SH-SY5Y (cell line): ENCODE measurements around the gene TBX6.

Experiments
- GATA2 ChIP-seq: IDR thresholded peaks from 2 replicates; pipeline ENCODE4 v1.6.1; 2011; ENCODE audit warnings: mild to moderate bottlenecking, low read depth, low read length
- GATA3 ChIP-seq: IDR thresholded peaks from 2 replicates; pipeline ENCODE4 v1.6.1; 2011; ENCODE audit warnings: low read depth, mild to moderate bottlenecking, low read length, moderate library complexity

TBX6 gene

DNA sequence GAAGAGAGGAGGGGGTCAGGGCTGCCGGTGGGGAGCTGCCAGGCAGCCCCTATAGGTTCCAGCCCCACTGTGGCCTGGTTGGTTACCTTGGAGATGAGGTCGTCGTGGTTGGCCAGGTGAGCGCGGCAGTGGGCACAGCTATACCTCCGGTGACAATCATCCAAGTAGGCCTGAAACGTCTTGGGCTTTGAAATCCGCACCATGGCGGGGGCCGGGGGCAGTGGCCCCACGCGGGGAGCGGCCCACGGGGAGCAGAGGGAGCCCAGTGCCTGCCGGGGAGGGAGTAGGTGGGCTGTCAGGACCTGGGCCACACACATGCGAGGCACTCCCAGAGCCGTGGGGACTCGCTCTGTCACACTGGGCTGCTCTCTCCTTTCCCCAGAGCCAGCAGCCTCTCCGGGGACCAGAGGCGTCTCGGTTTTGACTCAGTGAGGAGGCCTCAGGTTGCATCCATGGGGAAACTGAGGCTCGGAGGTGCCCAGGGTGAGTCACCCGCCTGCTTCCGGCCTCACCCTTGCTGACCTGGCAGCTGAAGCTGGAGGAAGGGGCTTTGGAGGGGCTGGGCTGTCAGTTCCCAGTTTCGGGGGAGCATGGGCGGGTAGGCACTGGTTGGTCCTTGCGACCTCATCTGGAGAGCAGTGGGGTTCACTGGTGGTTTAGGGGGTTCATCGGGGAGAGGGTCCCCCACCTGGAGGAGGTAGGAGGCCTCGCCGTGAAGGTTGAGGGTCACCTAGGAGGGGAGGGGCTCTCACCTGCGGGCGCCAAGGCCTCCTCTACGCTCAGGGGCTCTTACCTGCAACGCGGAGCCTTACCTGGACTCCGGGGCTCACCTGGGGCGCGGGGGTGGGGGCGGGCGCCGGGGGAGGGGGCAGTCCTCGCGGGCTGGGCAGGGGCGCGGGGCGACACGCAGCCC is 3.7 kb upstream of the TBX6 start:
- TF ChIP-seq GATA2: no peak
- TF ChIP-seq GATA3: no peak

GRCh38 chr16:30094541-30095165 is 2.9 kb upstream of the TBX6 start:
- TF ChIP-seq GATA3 (no peak), GATA2 (no peak)

- no peak for TF ChIP-seq GATA3
- TF ChIP-seq GATA2: no peak
Measured at GRCh38 chr16:30092373-30093010, 768 bp upstream of the TBX6 start.

- no peak for TF ChIP-seq GATA3
- TF ChIP-seq GATA2: no peak
Measured at GRCh38 chr16:30090610-30091331, 953 bp downstream of the TBX6 start.

DNA sequence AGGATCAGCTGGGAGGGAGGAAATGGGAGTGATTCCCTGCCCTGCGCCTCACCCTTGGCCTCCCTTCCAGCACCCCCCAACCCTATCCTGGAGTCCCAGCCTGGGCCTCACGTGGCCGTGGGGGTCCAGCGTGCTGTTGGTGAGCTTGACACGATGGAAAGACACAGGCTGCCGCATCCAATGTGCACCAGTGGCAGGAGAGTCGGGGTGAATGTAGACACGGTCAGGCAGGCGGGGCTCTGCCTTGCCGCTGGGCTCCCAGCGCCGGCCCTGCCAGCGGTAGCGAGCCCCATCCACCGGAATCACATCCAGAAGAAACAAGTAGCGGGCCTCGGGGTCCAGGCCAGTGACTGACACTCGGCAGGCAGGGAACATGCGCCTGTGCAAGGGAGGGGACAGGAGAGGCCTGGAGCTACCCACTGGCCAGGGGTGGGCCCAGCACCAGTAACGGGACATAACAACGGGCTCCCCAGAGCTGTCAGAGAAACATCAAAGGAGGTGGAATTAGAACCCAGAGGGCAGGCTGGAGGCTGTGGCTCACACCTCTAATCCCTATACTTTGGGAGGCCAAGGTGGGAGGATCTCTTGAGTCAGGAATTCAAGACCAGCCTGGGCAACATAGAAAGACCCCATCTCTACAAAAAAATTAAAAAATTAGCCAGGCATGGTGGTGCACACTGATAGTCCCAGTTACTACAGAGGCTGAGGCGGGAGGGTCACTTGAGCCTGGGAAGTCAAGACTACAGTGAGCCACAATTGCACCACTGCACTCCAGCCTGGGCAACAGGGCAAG is 2.7 kb downstream of the TBX6 start:
- no peak for TF ChIP-seq GATA2
- no peak for TF ChIP-seq GATA3

GRCh38 chr16:30088237-30088831 is 3.4 kb downstream of the TBX6 start:
- TF ChIP-seq GATA2 (no peak), GATA3 (no peak)

DNA sequence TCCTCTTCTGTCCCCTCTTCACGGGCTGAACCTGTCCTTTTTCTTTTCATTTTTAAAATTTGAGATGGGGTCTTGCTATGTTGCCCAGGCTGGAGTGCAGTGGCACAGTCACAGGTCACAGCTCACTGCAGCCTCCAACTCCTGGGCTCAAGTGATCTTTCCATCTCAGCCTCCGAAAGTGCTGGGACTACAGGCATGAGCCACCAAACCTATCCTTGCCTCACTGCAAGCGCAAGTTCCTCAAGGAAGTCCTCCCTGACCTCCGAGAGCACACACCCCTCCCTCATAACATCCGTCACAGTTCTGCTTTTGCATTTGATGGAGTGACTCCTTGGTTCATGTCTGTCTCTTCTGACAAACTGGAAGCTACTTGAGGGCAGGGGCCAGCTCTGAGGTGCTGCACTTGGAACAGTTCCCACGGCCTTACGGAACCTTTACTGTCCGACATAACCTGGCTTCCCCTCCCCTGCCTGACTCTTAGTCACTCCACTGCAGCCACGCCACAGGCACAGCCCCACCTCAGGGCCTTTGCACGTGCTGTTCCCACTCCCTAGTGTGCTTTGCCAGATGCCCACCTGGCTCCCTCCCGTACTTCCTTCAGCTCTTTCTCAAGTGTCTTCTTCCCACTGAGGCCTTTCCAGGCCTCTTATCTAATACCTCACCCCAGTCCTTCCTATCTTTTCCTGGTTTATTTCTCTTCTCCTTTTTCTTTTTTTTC is 4.4 kb downstream of the TBX6 start:
- TF ChIP-seq GATA2: no peak
- TF ChIP-seq GATA3: no peak

GRCh38 chr16:30086291-30087140 is 5.2 kb downstream of the TBX6 start:
- TF ChIP-seq GATA2 (no peak), GATA3 (no peak)

DNA sequence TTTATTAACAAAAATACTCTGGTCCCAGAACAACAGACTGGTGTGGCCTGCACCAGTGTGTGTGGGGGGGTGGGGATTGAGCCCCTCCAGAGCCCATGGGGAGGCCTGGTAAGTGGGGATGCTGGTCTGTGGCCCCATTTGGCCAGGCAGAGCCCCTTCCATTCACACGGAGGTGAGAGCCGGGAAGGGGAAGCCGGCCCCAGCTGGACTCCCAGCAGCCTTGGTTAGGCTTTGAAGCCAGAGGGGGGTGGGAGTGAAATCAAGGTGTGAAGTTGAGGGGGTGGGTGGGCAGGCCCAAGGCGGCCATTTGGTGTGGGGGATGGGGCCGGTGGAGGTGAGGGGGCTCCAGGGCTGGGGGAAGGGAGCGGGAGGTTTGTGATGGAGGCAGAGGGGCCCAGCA is 5.9 kb downstream of the TBX6 start:
- TF ChIP-seq GATA2 (no peak), GATA3 (no peak)

DNA sequence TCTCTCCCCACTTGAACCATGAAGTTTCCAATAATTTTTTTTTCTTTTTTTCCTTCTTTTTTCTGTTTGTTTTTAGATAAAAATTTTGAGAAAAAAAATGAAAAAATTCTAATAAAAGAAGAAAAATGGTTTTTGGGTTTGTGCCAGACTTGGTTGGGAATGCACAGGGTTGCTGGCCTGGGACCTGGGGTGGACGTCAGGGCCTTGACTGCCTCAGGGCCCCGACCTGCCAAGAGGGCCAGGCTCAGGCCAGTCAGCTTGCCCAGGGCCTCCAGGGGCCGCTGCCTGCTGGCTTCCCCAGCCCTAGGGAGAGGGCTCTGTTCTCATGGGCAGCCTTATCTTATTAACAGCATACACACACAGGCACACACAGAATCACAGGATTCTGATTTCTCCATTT is 6.5 kb downstream of the TBX6 start:
- TF ChIP-seq GATA2 (no peak), GATA3 (no peak)

DNA sequence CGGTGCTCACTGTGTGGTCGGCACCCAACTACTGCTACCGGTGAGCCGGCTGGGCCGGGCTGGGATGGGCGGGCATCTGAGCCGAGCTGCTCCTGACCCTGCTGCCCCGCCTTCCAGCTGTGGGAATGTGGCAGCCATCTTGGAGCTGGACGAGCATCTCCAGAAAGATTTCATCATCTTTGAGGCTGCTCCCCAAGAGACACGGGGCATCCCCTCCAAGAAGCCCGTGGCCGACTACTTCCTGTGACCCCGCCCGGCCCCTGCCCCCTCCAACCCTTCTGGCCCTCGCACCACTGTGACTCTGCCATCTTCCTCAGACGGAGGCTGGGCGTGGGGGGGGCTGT is 6.9 kb downstream of the TBX6 start:
- no peak for TF ChIP-seq GATA2
- TF ChIP-seq GATA3: no peak
